ENCODE results near the gene DNER.
"Not testable (repeated sequence)": the region's sequence is repeated elsewhere in the genome, so short reads cannot be mapped to it uniquely, and the experiment has no call there.

GRCh38 chr2:229339171-229339570 lies 375.2 kb downstream of the DNER start:
- TF ChIP-seq POLR2AphosphoS5, CTCF, POLR2A (IDR thresholded peaks at IDR 0.05): not testable (repeated sequence)

All from breast epithelium (tissue), 3 donors.